Activated CD4-positive, alpha-beta memory T cell treated with anti-CD3 and anti-CD28 coated beads, Interleukin-2, amount 10 ng/mL, durations not matched to agents 7 days and 5 days (primary cell): ENCODE results near the gene ATP11A. TPM values are rescaled to one million over a fixed set of nuclear protein-coding genes. Genes with fewer than 3 reads are reported as not detected.

Experiments
- total RNA-seq, 2 experiments: library from RNA; stranded (reverse); gene quantifications; one replicate each; pipeline ENCODE4 v1.2.3, GENCODE V29; 2021

ATP11A gene
- total RNA-seq, 2 experiments from 2014 or later = 52.5 to 53.3 TPM

Other genes with a start within 250 kb of the ATP11A start
- 10 to 100 TPM; 56.9 to 57.4 TPM for gene TUBGCP3, start 101.9 kb upstream of the ATP11A start, total RNA-seq